HL-60 (cell line): Measurements from ENCODE around the gene ABCA9.

Source experiments
- GABPA ChIP-seq: IDR thresholded peaks from 2 replicates; pipeline ENCODE4 v1.6.1; 2012; ENCODE audit warnings: low read depth
- POLR2AphosphoS5 ChIP-seq: IDR thresholded peaks from 2 replicates; pipeline ENCODE4 v1.6.1; 2012; ENCODE audit warnings: low read depth
- REST ChIP-seq: IDR thresholded peaks from 2 replicates; pipeline ENCODE4 v1.6.1; 2012; ENCODE audit warnings: low read depth; ENCODE audit not compliant: insufficient replicate concordance
- SPI1 ChIP-seq: IDR thresholded peaks from 2 replicates; pipeline ENCODE4 v1.6.1; 2012; ENCODE audit warnings: low read depth, mild to moderate bottlenecking, borderline replicate concordance
- TF ChIP-seq, protein P1 (sequence below): IDR thresholded peaks from one replicate; pipeline ENCODE4 v1.5.1; 2011; ENCODE audit warnings: low read length, control low read depth, inconsistent platforms; ENCODE audit not compliant: insufficient read depth

GRCh38 chr17:68943123-68943811 lies 117.5 kb downstream of the ABCA9 start:
- no peak for TF ChIP-seq SPI1
- TF ChIP-seq, protein P1, sequence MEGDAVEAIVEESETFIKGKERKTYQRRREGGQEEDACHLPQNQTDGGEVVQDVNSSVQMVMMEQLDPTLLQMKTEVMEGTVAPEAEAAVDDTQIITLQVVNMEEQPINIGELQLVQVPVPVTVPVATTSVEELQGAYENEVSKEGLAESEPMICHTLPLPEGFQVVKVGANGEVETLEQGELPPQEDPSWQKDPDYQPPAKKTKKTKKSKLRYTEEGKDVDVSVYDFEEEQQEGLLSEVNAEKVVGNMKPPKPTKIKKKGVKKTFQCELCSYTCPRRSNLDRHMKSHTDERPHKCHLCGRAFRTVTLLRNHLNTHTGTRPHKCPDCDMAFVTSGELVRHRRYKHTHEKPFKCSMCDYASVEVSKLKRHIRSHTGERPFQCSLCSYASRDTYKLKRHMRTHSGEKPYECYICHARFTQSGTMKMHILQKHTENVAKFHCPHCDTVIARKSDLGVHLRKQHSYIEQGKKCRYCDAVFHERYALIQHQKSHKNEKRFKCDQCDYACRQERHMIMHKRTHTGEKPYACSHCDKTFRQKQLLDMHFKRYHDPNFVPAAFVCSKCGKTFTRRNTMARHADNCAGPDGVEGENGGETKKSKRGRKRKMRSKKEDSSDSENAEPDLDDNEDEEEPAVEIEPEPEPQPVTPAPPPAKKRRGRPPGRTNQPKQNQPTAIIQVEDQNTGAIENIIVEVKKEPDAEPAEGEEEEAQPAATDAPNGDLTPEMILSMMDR, result no peak
- no peak for TF ChIP-seq REST
- TF ChIP-seq POLR2AphosphoS5, result no peak
- TF ChIP-seq GABPA, result no peak
